Gastrocnemius medialis (tissue), 4 donors: Measurements from ENCODE around the gene ZNF146. TPM values are rescaled to one million over a fixed set of nuclear protein-coding genes. Genes with fewer than 3 reads are reported as not detected.
"Not testable (repeated sequence)": the region's sequence is repeated elsewhere in the genome, so short reads cannot be mapped to it uniquely, and the experiment has no call there.

Experiments
- ATAC-seq, 2 donors: fragments of 150-250 bp; one replicate each; pipeline ENCODE4 v1.9.1; 2016
- DNase-seq, 2 donors: peaks; one replicate each; pipeline ENCODE4 v3.0.0-alpha.2; 2019
- H3K27ac ChIP-seq, 4 donors: fragments of 200-600 bp; sonication (generic); 1 replicate in 1 of 4; 2 replicates in 3 of 4; pipeline ENCODE4 v1.5.1; 2016 to 2018; ENCODE audit warnings: mild to moderate bottlenecking in 2 of 4, moderate library complexity in 1 of 4
- H3K27me3 ChIP-seq, 3 donors: fragments of 200-600 bp; sonication (generic) in 2 of 3; 1 replicate in 1 of 3; 2 replicates in 2 of 3; pipeline versions ENCODE4 v1.5.1 to v1.6.0; 2016 to 2019; ENCODE audit warnings: mild to moderate bottlenecking in 1 of 3, moderate library complexity in 1 of 3
- H3K36me3 ChIP-seq, 2 donors: fragments of 200-600 bp; sonication (generic) in 1 of 2; one replicate each; pipeline ENCODE4 v1.5.1; 2017 to 2018
- H3K4me1 ChIP-seq, 2 donors: fragments of 200-600 bp; sonication (generic) in 1 of 2; one replicate each; pipeline ENCODE4 v1.5.1; 2016 to 2017; ENCODE audit warnings: mild to moderate bottlenecking in 2 of 2
- H3K4me3 ChIP-seq, 4 donors: fragments of 200-600 bp; sonication (generic) in 3 of 4; 1 replicate in 1 of 4; 2 replicates in 3 of 4; pipeline ENCODE4 v1.5.1; 2016 to 2019; ENCODE audit warnings: mild to moderate bottlenecking in 2 of 4
- H3K9me3 ChIP-seq, 3 donors: fragments of 200-600 bp; sonication (generic) in 2 of 3; 1 replicate in 1 of 3; 2 replicates in 2 of 3; pipeline ENCODE4 v1.5.1; 2016 to 2019
- POLR2A ChIP-seq, 2 donors: fragments of 450-650 bp; IDR thresholded peaks; one replicate each; pipeline ENCODE4 v1.6.1; 2017; ENCODE audit warnings: antibody characterized with exemption in 2 of 2, mild to moderate bottlenecking in 2 of 2, moderate library complexity in 2 of 2
- in situ Hi-C, 4 donors: fragments of 200-750 bp; cut with MboI; loops; one replicate each; pipeline versions ENCODE4 v1.15.0 to v1.8.0; 2017; ENCODE audit warnings: low sequenced_read_pairs in 4 of 4
- intact Hi-C: fragments of 100-400 bp; cut with DNase I; formaldehyde crosslinking; loops from one replicate; pipeline ENCODE4 v1.15.1; 2023; ENCODE audit warnings: low total_unique reads
- total RNA-seq, 4 donors: library from RNA; depleted of rRNA; stranded (reverse); fragments of >200 nt; gene quantifications; one replicate each; pipeline versions ENCODE4 v1.1.0 to v1.2.3, GENCODE V29; 2016
- TF ChIP-seq, protein P1 (sequence below), 5 experiments: fragments of 450-650 bp in 3 of 5; fragments of 200-600 bp in 2 of 5; sonication (generic) in 2 of 5; IDR thresholded peaks in 4 of 5; conservative IDR thresholded peaks in 1 of 5; 1 replicate in 4 of 5; 2 replicates in 1 of 5; pipeline ENCODE4 v1.5.1; 2016 to 2019; ENCODE audit warnings: antibody characterized with exemption in 5 of 5, mild to moderate bottlenecking in 3 of 5, moderate library complexity in 3 of 5

The ZNF146 gene
- total RNA-seq, 4 donors from 2014 or later, result 47.8 to 108 (median 91.2) TPM

DNA sequence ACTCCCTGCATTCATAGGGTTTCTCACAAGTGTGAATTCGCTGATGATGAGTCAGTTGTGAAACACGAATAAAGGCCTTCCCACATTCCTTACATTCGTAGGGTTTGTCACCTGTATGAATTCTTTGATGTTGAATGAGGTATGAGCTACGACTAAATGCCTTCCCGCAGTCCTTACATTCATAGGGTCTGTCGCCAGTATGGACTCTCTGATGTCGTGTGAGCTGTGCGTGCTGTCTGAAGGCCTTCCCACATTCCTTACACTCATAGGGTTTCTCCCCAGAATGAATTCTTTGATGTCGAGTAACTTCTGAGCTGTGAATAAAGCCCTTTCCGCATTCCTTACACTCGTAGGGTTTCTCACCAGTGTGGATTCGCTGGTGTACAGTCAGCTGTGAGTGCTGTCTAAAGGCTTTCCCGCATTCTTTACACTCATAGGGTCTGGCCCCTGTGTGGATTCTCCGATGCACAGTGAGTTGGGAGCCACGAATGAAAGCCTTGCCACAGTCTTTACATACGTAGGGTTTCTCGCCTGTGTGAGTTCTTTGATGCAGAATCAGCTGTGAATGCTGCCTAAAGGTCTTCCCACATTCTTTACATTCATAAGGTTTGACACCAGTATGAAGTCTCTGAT lies 32.2 kb upstream of the ZNF146 start:
- in situ Hi-C loops, result no loop called here
- ATAC-seq (no peak), DNase-seq (no peak)
- Histone ChIP-seq H3K9me3 (no peaks in the 10 kb centered on the region), H3K4me1 (peaks cover 7 to 15% of the 10 kb centered on the region in 2 donors), H3K27me3 (no peaks in the 10 kb centered on the region), H3K27ac (peak overlapping the region in 2 of 4 donors; percentile 38 to 64), H3K4me3 (no peak overlapping the region), H3K36me3 (peaks cover 0 to 8% of the 10 kb centered on the region in 2 donors)
- intact Hi-C loops, result no loop called here
- no peak for TF ChIP-seq POLR2A (IDR thresholded peaks at IDR 0.05)

DNA sequence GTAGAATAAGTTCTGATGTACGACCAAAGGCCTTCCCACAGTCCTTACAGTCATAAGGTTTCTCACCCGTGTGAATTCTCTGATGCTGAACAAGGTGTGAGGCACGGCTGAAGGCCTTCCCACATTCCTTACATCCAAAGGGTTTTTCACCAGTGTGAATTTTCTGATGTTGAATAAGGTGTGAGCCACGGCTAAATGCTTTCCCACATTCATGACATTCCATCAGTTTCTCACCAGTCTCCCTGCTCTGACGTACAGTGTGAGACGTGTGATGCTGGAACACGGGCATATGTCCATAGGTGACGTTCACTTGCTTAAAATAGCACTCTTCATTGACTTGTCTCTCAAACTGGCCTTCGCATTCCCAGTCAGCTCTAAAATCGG lies 31.7 kb upstream of the ZNF146 start:
- intact Hi-C loops (no loop called here), in situ Hi-C loops (no loop called here)
- peaks cover 0 to 8% of the 10 kb centered on the region in 2 donors for H3K36me3 ChIP-seq
- TF ChIP-seq, protein P1, sequence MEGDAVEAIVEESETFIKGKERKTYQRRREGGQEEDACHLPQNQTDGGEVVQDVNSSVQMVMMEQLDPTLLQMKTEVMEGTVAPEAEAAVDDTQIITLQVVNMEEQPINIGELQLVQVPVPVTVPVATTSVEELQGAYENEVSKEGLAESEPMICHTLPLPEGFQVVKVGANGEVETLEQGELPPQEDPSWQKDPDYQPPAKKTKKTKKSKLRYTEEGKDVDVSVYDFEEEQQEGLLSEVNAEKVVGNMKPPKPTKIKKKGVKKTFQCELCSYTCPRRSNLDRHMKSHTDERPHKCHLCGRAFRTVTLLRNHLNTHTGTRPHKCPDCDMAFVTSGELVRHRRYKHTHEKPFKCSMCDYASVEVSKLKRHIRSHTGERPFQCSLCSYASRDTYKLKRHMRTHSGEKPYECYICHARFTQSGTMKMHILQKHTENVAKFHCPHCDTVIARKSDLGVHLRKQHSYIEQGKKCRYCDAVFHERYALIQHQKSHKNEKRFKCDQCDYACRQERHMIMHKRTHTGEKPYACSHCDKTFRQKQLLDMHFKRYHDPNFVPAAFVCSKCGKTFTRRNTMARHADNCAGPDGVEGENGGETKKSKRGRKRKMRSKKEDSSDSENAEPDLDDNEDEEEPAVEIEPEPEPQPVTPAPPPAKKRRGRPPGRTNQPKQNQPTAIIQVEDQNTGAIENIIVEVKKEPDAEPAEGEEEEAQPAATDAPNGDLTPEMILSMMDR (IDR thresholded peaks at IDR 0.05 in 4 of 5, conservative IDR thresholded peaks at IDR 0.05 in 1 of 5), result no peak
- no peak for TF ChIP-seq POLR2A (IDR thresholded peaks at IDR 0.05)
- ATAC-seq (peak; percentile 65 to 77), DNase-seq (peak; percentile 2 to 24)
- no peak overlapping the region for H3K4me3 ChIP-seq
- H3K27me3 ChIP-seq, result no peaks in the 10 kb centered on the region
- H3K27ac ChIP-seq, result peak overlapping the region in 2 of 4 donors; percentile 38 to 64
- H3K9me3 ChIP-seq, result no peaks in the 10 kb centered on the region
- H3K4me1 ChIP-seq, result peaks cover 2 to 10% of the 10 kb centered on the region in 2 donors

DNA sequence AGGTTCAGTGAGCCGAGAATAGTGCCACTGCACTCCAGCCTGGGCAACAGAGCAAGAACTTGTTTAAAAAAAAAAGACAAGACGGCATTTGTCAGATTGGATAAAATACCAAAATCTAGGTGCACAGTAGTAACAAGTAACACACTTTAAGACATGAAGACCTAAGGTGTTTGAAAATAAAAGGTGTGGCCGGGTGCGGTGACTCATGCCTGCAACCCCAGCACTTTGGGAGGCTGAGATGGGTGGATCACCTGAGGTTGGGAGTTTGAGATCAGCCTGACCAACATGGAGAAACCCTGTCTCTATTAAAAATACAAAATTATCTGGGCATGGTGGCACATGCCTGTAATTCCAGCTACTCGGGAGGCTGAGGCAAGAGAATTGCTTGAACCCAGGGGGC lies 28.2 kb upstream of the ZNF146 start:
- in situ Hi-C loops, H3K27me3 ChIP-seq, H3K4me1 ChIP-seq, H3K4me3 ChIP-seq, DNase-seq, intact Hi-C loops, H3K27ac ChIP-seq, H3K9me3 ChIP-seq, ATAC-seq: not testable (repeated sequence)
- H3K36me3 ChIP-seq, result peaks cover 0 to 13% of the 10 kb centered on the region in 2 donors

DNA sequence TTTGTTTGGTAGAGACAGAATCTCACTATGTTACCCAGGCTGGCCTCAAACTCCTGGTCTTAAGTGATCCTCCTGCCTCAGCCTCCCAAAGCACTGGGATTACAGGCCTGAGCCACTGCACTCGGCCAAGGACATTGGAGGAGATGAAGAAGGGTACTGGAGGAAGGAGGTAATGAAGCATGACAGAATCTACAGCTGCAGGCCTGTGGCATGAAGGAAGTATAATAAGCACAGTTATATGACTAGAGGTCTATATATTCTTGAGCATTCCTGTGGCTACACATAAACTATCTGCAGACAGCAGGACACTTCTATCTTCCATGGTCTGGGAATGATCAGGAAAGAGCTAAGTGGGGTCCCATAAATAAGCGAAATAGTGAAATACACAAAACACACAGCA lies 18.7 kb upstream of the ZNF146 start:
- TF ChIP-seq, protein P1 (IDR thresholded peaks at IDR 0.05 in 4 of 5, conservative IDR thresholded peaks at IDR 0.05 in 1 of 5), result no peak
- TF ChIP-seq POLR2A (IDR thresholded peaks at IDR 0.05), result no peak
- DNase-seq, result no peak
- no peak for ATAC-seq
- Histone ChIP-seq H3K27me3 (no peaks in the 10 kb centered on the region), H3K36me3 (peaks cover 0 to 29% of the 10 kb centered on the region in 2 donors), H3K9me3 (no peaks in the 10 kb centered on the region), H3K4me1 (no peaks in the 10 kb centered on the region), H3K27ac (no peak overlapping the region), H3K4me3 (no peak overlapping the region)
- in situ Hi-C loops (no loop called here), intact Hi-C loops (no loop called here)

DNA sequence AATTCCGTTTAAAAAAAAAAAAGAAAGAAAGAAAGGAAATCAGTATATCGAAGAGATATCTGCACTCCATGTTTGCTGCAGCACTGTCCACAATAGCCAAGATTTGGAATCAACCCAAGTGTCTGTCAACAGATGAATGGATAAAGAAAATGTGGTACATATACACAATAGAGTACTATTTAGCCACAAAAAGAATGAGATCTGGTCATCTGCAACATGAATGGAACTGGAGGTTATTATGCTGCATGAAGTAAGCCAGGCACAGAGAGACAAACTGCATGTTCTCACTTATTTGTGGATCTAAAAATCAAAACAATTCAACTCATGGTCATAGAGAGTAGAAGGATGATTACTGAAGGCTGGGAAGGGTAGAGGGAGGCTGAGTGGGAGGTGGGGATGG lies 16.8 kb upstream of the ZNF146 start:
- ATAC-seq (no peak), DNase-seq (no peak)
- no peak for TF ChIP-seq POLR2A (IDR thresholded peaks at IDR 0.05)
- TF ChIP-seq, protein P1 (IDR thresholded peaks at IDR 0.05 in 4 of 5, conservative IDR thresholded peaks at IDR 0.05 in 1 of 5), result no peak
- Histone ChIP-seq H3K4me1 (no peaks in the 10 kb centered on the region), H3K4me3 (no peak overlapping the region), H3K27me3 (no peaks in the 10 kb centered on the region), H3K27ac (no peak overlapping the region), H3K9me3 (no peaks in the 10 kb centered on the region), H3K36me3 (peaks cover 0 to 25% of the 10 kb centered on the region in 2 donors)
- intact Hi-C loops, result no loop called here
- in situ Hi-C loops, result no loop called here

DNA sequence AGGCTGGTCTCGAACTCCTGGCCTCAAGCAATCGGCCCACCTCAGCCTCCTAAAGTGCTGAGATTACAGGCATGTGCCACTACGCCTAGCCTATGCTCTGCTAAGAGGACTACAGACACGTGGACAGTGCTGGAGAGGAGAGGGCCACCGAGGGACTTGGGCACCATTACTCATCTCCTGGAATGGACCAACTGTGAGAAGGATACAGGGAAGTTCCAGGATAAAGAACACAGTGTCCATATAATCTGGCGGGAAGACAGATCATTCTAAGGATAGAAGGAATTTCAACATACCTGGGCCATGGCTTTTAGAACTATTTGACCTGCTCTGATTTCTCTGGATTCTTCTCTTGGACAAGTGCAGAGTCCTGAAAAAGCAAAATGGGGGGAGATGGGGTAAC lies 13.2 kb upstream of the ZNF146 start:
- Histone ChIP-seq H3K36me3 (peaks cover 0 to 8% of the 10 kb centered on the region in 2 donors), H3K4me1 (no peaks in the 10 kb centered on the region), H3K27ac (no peak overlapping the region), H3K9me3 (no peaks in the 10 kb centered on the region), H3K4me3 (no peak overlapping the region), H3K27me3 (no peaks in the 10 kb centered on the region)
- DNase-seq, result no peak
- ATAC-seq, result no peak
- TF ChIP-seq, protein P1 (IDR thresholded peaks at IDR 0.05 in 4 of 5, conservative IDR thresholded peaks at IDR 0.05 in 1 of 5), result no peak
- TF ChIP-seq POLR2A (IDR thresholded peaks at IDR 0.05), result no peak
- in situ Hi-C loops (no loop called here), intact Hi-C loops (no loop called here)
